ENCODE measurements around the gene RAP1GDS1.
A peak's percentile ranks its signal among the peaks of the same experiment; 100 is the strongest.
"Not testable (repeated sequence)": the region's sequence is repeated elsewhere in the genome, so short reads cannot be mapped to it uniquely, and the experiment has no call there.

RAP1GDS1 gene

GRCh38 chr4:98285676-98286075, 24.5 kb downstream of the RAP1GDS1 start:
- no peak overlapping the region for H3K4me3 ChIP-seq (ENCODE audit: control insufficient read depth, low read depth, low read length)
- TF ChIP-seq, protein P1, sequence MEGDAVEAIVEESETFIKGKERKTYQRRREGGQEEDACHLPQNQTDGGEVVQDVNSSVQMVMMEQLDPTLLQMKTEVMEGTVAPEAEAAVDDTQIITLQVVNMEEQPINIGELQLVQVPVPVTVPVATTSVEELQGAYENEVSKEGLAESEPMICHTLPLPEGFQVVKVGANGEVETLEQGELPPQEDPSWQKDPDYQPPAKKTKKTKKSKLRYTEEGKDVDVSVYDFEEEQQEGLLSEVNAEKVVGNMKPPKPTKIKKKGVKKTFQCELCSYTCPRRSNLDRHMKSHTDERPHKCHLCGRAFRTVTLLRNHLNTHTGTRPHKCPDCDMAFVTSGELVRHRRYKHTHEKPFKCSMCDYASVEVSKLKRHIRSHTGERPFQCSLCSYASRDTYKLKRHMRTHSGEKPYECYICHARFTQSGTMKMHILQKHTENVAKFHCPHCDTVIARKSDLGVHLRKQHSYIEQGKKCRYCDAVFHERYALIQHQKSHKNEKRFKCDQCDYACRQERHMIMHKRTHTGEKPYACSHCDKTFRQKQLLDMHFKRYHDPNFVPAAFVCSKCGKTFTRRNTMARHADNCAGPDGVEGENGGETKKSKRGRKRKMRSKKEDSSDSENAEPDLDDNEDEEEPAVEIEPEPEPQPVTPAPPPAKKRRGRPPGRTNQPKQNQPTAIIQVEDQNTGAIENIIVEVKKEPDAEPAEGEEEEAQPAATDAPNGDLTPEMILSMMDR (IDR thresholded peaks at IDR 0.05; ENCODE audit: control insufficient read depth, insufficient read depth, low read depth, low read length, missing control alignments) = no peak
- DNase-seq (ENCODE audit: low read depth) = no peak

DNA sequence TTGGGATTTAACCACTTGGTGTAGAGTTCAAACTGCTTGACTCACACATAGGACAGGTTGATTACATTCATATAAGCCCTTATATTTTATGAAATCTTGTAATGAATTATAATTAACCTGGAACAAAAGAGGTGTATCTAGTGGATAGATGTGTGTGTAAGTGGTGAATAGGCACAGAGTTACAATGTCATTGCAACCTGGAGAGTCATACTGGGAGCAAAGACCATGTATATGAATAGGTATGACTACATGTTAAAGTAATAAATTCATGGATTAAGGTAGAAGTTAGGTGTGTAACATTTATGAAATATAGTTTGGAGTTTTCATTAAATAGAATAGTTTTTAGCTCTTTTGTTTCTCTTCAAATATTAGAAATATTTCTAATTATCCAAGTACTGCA, 26.1 kb downstream of the RAP1GDS1 start:
- TF ChIP-seq, protein P1 (IDR thresholded peaks at IDR 0.05; ENCODE audit: control insufficient read depth, insufficient read depth, low read depth, low read length, missing control alignments) = no peak
- no peak overlapping the region for H3K4me3 ChIP-seq (ENCODE audit: control insufficient read depth, low read depth, low read length)
- no peak for DNase-seq (ENCODE audit: low read depth)

- DNase-seq (ENCODE audit: low read depth); H3K4me3 ChIP-seq (ENCODE audit: control insufficient read depth, low read depth, low read length): not testable (repeated sequence)
Measured at GRCh38 chr4:98288671-98289070, 27.5 kb downstream of the RAP1GDS1 start.

- H3K4me3 ChIP-seq (ENCODE audit: control insufficient read depth, low read depth, low read length) = no peak overlapping the region
- DNase-seq (ENCODE audit: low read depth) = no peak
- TF ChIP-seq, protein P1 (IDR thresholded peaks at IDR 0.05; ENCODE audit: control insufficient read depth, insufficient read depth, low read depth, low read length, missing control alignments) = no peak
Measured at GRCh38 chr4:98289375-98289774, 28.2 kb downstream of the RAP1GDS1 start.

- peak; percentile 73 for DNase-seq (ENCODE audit: low read depth)
- no peak overlapping the region for H3K4me3 ChIP-seq (ENCODE audit: control insufficient read depth, low read depth, low read length)
- TF ChIP-seq, protein P1 (IDR thresholded peaks at IDR 0.05; ENCODE audit: control insufficient read depth, insufficient read depth, low read depth, low read length, missing control alignments) = no peak
Measured at GRCh38 chr4:98290511-98290910, 29.3 kb downstream of the RAP1GDS1 start.

GRCh38 chr4:98293104-98293887, 32.1 kb downstream of the RAP1GDS1 start:
- TF ChIP-seq, protein P1 (IDR thresholded peaks at IDR 0.05; ENCODE audit: control insufficient read depth, insufficient read depth, low read depth, low read length, missing control alignments) = no peak
- no peak overlapping the region for H3K4me3 ChIP-seq (ENCODE audit: control insufficient read depth, low read depth, low read length)
- DNase-seq (ENCODE audit: low read depth) = no peak

- no peak for DNase-seq (ENCODE audit: low read depth)
- no peak overlapping the region for H3K4me3 ChIP-seq (ENCODE audit: control insufficient read depth, low read depth, low read length)
- TF ChIP-seq, protein P1 (IDR thresholded peaks at IDR 0.05; ENCODE audit: control insufficient read depth, insufficient read depth, low read depth, low read length, missing control alignments) = no peak
Measured at GRCh38 chr4:98298022-98298421, 36.8 kb downstream of the RAP1GDS1 start.

Data from AG09309 (cell line).